Measurements from ENCODE around the gene NGB.

DNA sequence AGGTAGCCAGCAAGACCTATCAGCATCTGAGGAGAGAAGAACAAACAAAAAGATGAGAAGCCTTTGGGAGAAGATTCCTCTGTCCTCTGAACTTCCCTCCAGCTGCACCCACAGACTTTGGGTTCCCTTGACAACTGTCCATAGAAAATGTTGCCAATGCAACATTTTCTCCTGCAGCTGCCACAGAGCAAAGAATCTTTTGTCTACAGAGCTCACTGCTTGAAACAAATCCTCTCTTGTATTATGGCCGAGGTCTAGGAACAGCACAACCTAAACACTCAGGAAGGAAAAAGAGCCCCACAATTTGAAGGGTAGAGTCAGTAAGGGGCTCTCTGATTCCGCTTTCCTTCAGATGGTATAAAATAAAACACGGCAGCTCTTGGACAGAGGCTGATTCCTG lies 35.4 kb upstream of the NGB start:
- TF ChIP-seq, protein P1, sequence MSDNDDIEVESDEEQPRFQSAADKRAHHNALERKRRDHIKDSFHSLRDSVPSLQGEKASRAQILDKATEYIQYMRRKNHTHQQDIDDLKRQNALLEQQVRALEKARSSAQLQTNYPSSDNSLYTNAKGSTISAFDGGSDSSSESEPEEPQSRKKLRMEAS (IDR thresholded peaks at IDR 0.05; ENCODE audit: insufficient read depth, insufficient read length) = no peak
- TF ChIP-seq, protein P2, sequence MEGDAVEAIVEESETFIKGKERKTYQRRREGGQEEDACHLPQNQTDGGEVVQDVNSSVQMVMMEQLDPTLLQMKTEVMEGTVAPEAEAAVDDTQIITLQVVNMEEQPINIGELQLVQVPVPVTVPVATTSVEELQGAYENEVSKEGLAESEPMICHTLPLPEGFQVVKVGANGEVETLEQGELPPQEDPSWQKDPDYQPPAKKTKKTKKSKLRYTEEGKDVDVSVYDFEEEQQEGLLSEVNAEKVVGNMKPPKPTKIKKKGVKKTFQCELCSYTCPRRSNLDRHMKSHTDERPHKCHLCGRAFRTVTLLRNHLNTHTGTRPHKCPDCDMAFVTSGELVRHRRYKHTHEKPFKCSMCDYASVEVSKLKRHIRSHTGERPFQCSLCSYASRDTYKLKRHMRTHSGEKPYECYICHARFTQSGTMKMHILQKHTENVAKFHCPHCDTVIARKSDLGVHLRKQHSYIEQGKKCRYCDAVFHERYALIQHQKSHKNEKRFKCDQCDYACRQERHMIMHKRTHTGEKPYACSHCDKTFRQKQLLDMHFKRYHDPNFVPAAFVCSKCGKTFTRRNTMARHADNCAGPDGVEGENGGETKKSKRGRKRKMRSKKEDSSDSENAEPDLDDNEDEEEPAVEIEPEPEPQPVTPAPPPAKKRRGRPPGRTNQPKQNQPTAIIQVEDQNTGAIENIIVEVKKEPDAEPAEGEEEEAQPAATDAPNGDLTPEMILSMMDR (IDR thresholded peaks at IDR 0.05; ENCODE audit: extremely low read depth in 1 of 2, insufficient read depth in 1 of 2, low read depth in 1 of 2, low read length in 2 of 2) = no peak
- TF ChIP-seq POLR2A (IDR thresholded peaks at IDR 0.05; ENCODE audit: low read depth, low read length) (no peak), EZH2 (IDR thresholded peaks at IDR 0.05; ENCODE audit: borderline replicate concordance, low read depth, low read length, severe bottlenecking) (no peak), POLR2AphosphoS5 (IDR thresholded peaks at IDR 0.05; ENCODE audit: insufficient read depth, low read depth, low read length) (no peak)
